Cardiac fibroblast (primary cell): Measurements from ENCODE around the gene DUSP28.
"Not testable (repeated sequence)": the region's sequence is repeated elsewhere in the genome, so short reads cannot be mapped to it uniquely, and the experiment has no call there.

Source experiments
- DNase-seq, 2 donors: peaks; one replicate each; pipeline versions ENCODE4 v3.0.0 to v3.0.0-alpha.2; 2010; ENCODE audit warnings: low read depth in 2 of 2
- H3K4me3 ChIP-seq, 2 donors: replicated peaks in 1 of 2; 1 replicate in 1 of 2; 2 replicates in 1 of 2; pipeline ENCODE4 v1.5.1; 2011; ENCODE audit warnings: low read depth in 2 of 2, low read length in 2 of 2, mild to moderate bottlenecking in 2 of 2, moderate library complexity in 1 of 2
- TF ChIP-seq, protein P1 (sequence below): IDR thresholded peaks from one replicate; pipeline ENCODE4 v1.5.1; 2011; ENCODE audit warnings: low read depth, mild to moderate bottlenecking, low read length, inconsistent platforms

The DUSP28 gene

DNA sequence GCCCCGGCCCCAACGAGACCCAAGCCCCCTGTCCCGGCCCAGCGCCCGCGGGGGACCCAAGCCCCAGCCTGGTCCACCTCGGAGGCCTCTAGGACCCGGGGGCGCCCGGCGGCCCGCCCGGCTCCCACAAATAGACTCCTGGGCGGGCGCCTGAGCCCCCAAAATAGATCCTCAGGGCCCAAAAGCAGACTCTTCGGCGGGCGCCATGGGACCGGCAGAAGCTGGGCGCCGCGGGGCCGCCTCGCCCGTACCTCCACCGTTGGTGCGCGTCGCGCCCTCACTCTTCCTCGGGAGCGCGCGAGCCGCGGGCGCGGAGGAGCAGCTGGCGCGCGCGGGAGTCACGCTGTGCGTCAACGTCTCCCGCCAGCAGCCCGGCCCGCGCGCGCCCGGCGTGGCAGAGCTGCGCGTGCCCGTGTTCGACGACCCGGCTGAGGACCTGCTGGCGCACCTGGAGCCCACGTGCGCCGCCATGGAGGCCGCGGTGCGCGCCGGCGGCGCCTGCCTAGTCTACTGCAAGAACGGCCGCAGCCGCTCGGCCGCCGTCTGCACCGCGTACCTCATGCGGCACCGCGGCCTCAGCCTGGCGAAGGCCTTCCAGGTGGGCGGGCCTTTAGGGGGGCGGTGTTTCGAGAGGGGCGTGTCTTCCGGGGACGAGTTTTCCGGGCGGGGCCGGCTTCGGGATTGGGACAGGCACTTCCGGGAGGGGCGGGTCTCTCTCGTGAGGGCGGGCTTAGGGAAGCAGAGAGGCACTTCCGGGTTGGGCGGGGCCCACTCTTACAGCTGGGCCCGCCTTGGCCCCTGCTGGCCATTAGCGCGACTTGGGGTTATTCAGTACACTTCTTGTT, 545 bp downstream of the DUSP28 start:
- TF ChIP-seq, protein P1, sequence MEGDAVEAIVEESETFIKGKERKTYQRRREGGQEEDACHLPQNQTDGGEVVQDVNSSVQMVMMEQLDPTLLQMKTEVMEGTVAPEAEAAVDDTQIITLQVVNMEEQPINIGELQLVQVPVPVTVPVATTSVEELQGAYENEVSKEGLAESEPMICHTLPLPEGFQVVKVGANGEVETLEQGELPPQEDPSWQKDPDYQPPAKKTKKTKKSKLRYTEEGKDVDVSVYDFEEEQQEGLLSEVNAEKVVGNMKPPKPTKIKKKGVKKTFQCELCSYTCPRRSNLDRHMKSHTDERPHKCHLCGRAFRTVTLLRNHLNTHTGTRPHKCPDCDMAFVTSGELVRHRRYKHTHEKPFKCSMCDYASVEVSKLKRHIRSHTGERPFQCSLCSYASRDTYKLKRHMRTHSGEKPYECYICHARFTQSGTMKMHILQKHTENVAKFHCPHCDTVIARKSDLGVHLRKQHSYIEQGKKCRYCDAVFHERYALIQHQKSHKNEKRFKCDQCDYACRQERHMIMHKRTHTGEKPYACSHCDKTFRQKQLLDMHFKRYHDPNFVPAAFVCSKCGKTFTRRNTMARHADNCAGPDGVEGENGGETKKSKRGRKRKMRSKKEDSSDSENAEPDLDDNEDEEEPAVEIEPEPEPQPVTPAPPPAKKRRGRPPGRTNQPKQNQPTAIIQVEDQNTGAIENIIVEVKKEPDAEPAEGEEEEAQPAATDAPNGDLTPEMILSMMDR, result peak; percentile 32
- DNase-seq, result peak; percentile 98 to 99
- peak overlapping the region; percentile 60 to 72 for H3K4me3 ChIP-seq

DNA sequence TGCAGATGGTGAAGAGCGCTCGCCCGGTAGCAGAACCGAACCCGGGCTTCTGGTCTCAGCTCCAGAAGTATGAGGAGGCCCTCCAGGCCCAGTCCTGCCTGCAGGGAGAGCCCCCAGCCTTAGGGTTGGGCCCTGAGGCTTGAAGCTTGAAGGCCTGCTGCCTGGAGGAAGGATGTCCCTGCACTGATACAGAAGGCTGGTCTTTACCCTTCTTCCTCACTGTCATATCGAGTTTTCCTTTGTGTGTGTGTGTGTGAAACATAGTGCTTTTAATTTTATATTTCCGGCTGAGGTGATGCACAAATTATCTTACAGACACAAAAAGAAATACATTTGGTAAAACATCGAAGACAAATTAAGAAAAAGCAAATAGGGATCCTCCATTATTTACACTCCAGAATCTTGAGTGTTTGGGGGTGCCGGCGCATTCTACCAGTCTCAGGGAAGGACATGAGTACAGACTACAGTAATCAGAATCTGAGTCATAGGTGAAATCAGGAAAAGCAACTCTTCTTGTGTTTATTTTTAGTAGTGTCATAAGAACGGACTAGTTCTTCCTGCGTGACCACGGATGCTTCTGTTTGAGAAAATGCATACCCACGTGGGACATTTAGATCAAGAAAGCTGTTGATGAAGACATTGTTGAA, 1.3 kb downstream of the DUSP28 start:
- DNase-seq, result peak; percentile 58 to 86
- TF ChIP-seq, protein P1, result no peak
- peak overlapping the region; percentile 60 to 67 for H3K4me3 ChIP-seq

DNA sequence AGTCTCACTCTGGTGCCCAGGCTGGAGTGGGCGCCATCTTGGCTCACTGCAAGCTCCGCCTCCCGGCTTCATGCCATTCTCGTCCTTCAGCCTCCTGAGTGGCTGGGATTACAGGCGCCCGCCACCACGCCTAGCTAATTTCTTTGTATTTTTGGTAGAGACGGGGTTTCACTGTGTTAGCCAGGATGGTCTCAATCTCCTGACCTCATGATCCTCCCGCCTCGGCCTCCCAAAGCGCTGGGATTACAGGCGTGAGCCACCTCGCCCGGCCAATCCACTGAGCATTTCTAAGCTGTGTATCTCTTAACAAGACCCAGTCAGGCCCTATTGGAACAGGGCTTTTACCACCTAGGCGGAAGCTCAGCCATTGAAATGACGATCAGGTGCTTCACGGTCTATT, 3.1 kb downstream of the DUSP28 start:
- not testable (repeated sequence) for DNase-seq, H3K4me3 ChIP-seq

DNA sequence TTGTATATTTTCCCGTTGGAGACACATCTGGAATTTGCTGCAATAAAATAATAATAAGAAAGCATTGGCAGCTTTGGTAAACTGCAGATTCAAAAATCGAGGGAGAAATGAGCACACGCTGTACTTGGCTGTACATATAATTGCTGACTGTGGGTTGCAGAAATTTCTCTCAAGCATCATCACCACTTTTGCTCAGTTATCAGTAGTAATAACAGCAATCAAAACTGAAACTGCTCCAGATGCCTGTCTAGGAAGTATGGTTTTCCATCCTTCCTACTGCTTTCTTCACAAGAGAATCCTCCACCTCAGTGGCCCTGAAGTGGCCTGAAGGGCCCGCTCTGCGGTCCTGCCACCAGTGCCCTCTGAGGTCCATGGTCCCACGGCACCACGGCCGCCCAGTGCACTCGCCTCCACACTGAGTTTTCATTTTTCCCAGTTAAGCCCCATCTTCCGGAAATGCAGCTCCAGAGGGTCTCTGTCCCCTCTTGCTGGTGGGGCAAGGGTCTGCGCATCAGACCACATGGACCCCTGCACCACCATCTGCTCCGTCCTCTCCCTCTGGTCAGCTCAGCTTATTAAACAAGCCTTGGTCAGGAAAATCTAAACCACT, 3.9 kb downstream of the DUSP28 start:
- no peak for DNase-seq
- TF ChIP-seq, protein P1, result no peak
- H3K4me3 ChIP-seq, result no peak overlapping the region

DNA sequence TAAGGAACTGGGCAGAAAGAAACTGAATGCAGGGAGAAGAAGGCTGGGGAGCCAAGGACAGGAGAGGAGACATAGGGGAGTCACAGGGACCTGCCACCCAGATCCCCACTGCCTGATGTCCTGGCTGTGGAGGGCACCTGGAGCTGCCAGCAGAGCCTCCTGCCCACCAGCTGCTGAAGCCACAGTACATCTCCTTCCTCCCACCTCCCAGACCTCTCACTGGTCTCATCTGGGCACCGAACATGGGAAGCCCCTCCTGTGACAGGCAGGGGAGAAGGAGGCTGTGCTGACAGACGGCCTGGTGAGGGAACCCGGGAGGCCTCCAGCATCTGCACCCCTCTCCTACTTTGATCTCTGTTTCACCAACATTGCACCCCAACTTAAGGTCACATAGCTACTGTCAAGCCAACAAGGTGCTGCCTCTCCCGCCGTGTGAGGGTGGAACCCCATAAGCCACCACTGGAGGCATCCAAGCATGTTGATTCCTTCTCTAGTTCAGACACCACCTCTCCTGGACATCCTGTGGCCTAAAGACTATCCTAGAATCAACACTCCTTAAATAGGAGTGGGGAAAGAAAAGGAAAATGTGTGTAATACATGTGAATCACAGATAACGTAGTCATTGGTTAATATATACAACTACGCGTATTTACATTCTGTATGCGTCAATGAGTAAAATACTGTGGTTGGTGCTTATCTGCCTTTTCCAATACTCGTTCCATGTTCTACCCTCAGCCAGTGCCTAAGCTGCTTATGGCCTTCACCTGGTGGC, 4.6 kb downstream of the DUSP28 start:
- TF ChIP-seq, protein P1, result no peak
- no peak overlapping the region for H3K4me3 ChIP-seq
- peak; percentile 18 to 36 for DNase-seq

DNA sequence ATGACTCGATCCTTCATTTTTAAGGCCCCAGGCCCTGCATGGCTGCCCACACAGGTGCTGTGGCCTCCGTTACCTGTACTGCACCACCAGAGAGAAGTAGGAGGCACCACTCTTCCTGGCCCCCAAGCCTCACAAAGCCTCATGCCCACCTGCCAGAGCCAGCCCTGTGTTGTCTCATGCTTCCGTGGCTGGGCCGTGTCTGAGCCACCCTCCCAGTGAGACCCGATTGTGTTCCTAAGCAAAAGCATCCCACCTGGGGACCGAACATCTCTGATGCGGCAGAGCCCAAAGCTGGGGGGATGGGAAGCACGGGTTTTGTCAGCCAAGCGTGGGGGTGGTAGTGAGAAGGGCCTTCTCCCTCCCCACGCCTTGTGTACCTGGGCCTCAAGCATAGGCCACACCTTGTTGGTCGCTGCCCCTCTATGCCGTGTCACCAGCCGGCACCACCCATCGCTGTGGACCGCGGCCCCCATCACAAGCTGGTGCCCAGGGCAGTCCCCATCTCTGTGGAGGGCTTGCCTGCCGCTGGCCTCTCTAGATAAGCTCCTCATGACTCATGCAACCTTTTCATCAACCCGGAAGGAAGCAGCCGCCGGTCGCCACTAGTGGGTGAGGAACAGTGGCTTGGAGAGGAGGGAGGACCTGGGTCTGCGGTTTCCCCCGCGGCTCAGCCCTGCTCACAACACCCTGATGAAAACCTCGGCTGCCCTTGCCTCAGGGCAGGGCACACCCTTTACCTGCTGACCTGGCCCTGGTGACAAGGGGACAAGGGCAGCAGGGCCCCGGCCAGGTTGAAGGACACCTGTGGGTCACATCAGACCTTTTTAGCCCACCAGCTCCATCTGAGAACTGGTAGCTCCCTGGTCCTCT, 5.4 kb downstream of the DUSP28 start:
- H3K4me3 ChIP-seq, result peak overlapping the region in 1 of 2 donors; percentile 5
- TF ChIP-seq, protein P1, result no peak
- DNase-seq, result peak; percentile 73 to 78
